Skeletal muscle satellite cell (primary cell): ENCODE measurements around the gene LILRB4.
"Not testable (repeated sequence)": the region's sequence is repeated elsewhere in the genome, so short reads cannot be mapped to it uniquely, and the experiment has no call there.

ENCODE experiments used
- H3K27me3 ChIP-seq: 2 replicates; pipeline ENCODE4 v1.7.0; 2013; ENCODE audit warnings: low read length; ENCODE audit not compliant: control insufficient read depth, insufficient read depth
- H3K36me3 ChIP-seq: 2 replicates; pipeline ENCODE4 v1.7.0; 2013; ENCODE audit warnings: mild to moderate bottlenecking, control low read depth, low read length; ENCODE audit not compliant: insufficient read depth
- H3K4me1 ChIP-seq: 2 replicates; pipeline ENCODE4 v1.7.0; 2013; ENCODE audit warnings: low read length; ENCODE audit not compliant: control insufficient read depth, insufficient read depth
- H3K4me2 ChIP-seq: 2 replicates; pipeline ENCODE4 v1.7.0; 2013; ENCODE audit warnings: mild to moderate bottlenecking, low read length
- H3K4me3 ChIP-seq: 2 replicates; pipeline ENCODE4 v1.7.0; 2013; ENCODE audit warnings: low read length
- H3K9ac ChIP-seq: 2 replicates; pipeline ENCODE4 v1.7.0; 2013; ENCODE audit warnings: mild to moderate bottlenecking, low read depth, low read length, moderate library complexity
- H3K9me3 ChIP-seq: replicated peaks from 2 replicates; pipeline ENCODE4 v1.7.0; 2013; ENCODE audit warnings: mild to moderate bottlenecking, control low read depth, low read length

Gene LILRB4

DNA sequence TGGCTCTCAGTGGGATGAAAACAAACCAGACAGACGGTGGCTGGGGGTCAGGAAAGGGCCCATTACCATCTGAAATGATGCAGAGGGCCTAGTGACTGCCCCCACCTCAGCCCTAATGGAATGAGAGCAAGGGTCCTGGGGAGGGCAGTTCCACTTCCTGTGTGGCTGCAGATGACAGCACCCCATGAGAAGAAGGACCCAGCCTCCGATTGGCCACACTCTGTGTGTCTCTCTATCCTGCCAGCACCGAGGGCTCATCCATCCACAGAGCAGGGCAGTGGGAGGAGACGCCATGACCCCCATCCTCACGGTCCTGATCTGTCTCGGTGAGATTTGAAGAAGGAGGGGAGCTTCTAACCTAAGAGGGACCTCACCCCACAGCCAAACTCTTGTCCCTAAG lies 32.0 kb upstream of the LILRB4 start:
- no peaks in the 10 kb centered on the region for H3K36me3 ChIP-seq
- H3K4me3 ChIP-seq, result no peak overlapping the region
- H3K4me1 ChIP-seq, result no peaks in the 10 kb centered on the region
- no peaks in the 10 kb centered on the region for H3K27me3 ChIP-seq
- no peak overlapping the region for H3K9ac ChIP-seq
- no peaks in the 10 kb centered on the region for H3K9me3 ChIP-seq
- H3K4me2 ChIP-seq, result no peak overlapping the region

GRCh38 chr19:54631489-54632337 lies 31.1 kb upstream of the LILRB4 start:
- not testable (repeated sequence) for H3K9me3 ChIP-seq, H3K4me3 ChIP-seq, H3K36me3 ChIP-seq, H3K27me3 ChIP-seq, H3K4me2 ChIP-seq, H3K4me1 ChIP-seq, H3K9ac ChIP-seq

DNA sequence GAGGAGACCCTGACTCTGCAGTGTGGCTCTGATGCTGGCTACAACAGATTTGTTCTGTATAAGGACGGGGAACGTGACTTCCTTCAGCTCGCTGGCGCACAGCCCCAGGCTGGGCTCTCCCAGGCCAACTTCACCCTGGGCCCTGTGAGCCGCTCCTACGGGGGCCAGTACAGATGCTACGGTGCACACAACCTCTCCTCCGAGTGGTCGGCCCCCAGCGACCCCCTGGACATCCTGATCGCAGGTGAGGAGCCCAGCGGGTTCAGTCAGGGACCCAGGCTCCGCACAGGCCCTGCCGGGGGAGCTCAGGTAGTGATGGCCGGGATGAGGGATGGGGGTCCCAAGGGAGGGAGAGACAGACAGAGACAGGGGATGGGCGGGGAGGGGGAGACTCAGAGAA lies 30.3 kb upstream of the LILRB4 start:
- not testable (repeated sequence) for H3K4me2 ChIP-seq, H3K4me3 ChIP-seq, H3K27me3 ChIP-seq, H3K36me3 ChIP-seq, H3K9me3 ChIP-seq, H3K4me1 ChIP-seq, H3K9ac ChIP-seq

- Histone ChIP-seq H3K4me3 (no peak overlapping the region), H3K36me3 (no peaks in the 10 kb centered on the region), H3K4me2 (no peak overlapping the region), H3K9me3 (no peaks in the 10 kb centered on the region), H3K9ac (no peak overlapping the region), H3K4me1 (no peaks in the 10 kb centered on the region), H3K27me3 (no peaks in the 10 kb centered on the region)
Measured at GRCh38 chr19:54633401-54633800, 29.4 kb upstream of the LILRB4 start.

DNA sequence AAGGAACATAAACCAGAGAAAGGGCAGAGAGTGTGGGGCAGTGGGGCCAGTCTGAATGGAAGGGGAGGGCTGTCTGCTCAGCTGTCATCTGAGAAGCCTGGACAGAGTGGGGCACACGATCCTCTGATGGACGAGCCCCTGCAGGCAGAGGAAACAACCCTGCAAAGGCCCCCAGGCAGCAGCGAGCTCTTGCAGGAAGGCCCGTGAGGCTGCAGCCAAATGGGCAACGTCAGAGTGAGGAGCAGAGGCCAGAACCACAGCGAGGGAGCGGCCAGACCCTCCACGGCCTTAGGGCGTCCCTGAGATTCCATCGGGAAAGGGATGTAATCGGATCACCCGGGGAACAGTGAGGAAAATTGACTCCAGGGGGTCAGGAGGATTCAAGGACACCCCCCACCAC lies 26.7 kb upstream of the LILRB4 start:
- not testable (repeated sequence) for H3K9ac ChIP-seq, H3K4me1 ChIP-seq, H3K36me3 ChIP-seq, H3K4me2 ChIP-seq, H3K4me3 ChIP-seq, H3K9me3 ChIP-seq, H3K27me3 ChIP-seq

- no peaks in the 10 kb centered on the region for H3K4me1 ChIP-seq
- no peak overlapping the region for H3K4me3 ChIP-seq
- H3K36me3 ChIP-seq, result no peaks in the 10 kb centered on the region
- H3K27me3 ChIP-seq, result no peaks in the 10 kb centered on the region
- H3K9me3 ChIP-seq, result no peaks in the 10 kb centered on the region
- H3K4me2 ChIP-seq, result no peak overlapping the region
- H3K9ac ChIP-seq, result no peak overlapping the region
Measured at GRCh38 chr19:54638683-54639082, 24.1 kb upstream of the LILRB4 start.

DNA sequence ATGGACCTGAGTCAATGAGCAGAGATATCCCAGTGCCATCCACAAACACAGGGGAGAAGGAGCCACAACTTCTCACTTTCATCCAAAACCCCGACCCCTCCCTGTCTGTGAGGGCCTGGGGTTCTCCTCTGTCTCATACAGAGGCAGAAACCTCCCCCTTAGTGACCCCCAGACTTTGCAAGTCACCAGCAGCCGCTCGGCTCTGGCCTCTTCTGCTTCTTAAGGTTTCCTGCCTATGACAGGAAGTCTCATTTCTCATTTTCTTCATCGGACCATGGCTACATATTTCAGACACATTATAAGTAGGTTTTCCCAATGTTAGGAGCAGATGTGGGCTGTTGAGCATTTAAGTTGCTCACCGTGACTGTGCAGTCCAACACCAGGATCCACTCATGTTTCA lies 19.8 kb upstream of the LILRB4 start:
- not testable (repeated sequence) for H3K9me3 ChIP-seq, H3K4me2 ChIP-seq

DNA sequence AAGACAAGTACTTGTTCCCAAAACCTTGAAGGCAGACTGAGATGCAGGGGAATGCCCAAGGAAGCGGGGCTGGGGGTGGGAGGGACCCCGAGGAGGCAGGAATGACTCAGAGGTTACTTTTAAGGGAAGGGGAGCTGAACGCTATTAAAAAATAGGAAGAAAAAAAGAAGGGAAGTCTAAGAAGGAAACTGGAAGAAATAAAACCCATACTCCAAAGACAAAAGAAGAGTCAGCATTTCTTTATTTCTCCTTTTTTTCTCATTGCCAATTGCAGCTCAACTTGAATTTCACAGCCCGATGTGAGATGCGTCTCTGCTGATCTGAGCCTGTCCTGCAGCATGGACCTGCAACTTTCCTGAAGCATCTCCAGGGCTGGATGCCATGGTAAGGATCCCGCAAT lies 19.2 kb upstream of the LILRB4 start:
- not testable (repeated sequence) for H3K4me2 ChIP-seq, H3K9me3 ChIP-seq, H3K36me3 ChIP-seq, H3K4me3 ChIP-seq, H3K4me1 ChIP-seq, H3K27me3 ChIP-seq, H3K9ac ChIP-seq

More for the DNA sequence above, 19.8 kb upstream of the LILRB4 start:
- not testable (repeated sequence) for H3K27me3 ChIP-seq, H3K4me3 ChIP-seq, H3K9ac ChIP-seq, H3K4me1 ChIP-seq, H3K36me3 ChIP-seq

- Histone ChIP-seq H3K4me3 (no peak overlapping the region), H3K4me1 (no peaks in the 10 kb centered on the region), H3K27me3 (no peaks in the 10 kb centered on the region)
Measured at GRCh38 chr19:54644056-54644455, 18.7 kb upstream of the LILRB4 start.

GRCh38 chr19:54646331-54646841 lies 16.4 kb upstream of the LILRB4 start:
- Histone ChIP-seq H3K4me2 (no peak overlapping the region), H3K9me3 (peaks cover 5% of the 10 kb centered on the region), H3K4me1 (no peaks in the 10 kb centered on the region), H3K4me3 (no peak overlapping the region), H3K36me3 (no peaks in the 10 kb centered on the region), H3K27me3 (no peaks in the 10 kb centered on the region), H3K9ac (no peak overlapping the region)

More at GRCh38 chr19:54644056-54644455, 18.7 kb upstream of the LILRB4 start:
- Histone ChIP-seq H3K9me3 (peaks cover 5% of the 10 kb centered on the region), H3K36me3 (no peaks in the 10 kb centered on the region), H3K4me2 (no peak overlapping the region), H3K9ac (no peak overlapping the region)

DNA sequence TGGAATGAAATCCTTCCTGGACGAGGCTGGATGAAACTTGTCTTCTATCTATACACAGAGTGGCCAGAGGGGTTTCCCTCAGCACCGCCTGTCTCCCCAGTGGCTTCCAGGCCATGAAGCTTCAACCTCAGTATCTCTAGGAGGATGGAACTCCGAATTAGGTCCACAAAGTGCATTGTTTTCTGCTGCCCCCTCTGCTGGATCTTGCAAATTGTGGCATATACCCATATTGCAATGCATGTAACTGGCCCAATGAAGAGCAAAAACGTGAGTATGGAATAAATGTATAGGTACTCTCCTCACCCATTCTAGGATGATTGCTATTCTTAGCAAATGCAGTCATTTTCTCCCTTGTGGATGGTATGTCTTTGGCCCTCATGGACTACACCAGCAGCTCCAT lies 14.7 kb upstream of the LILRB4 start:
- Histone ChIP-seq H3K4me3 (no peak overlapping the region), H3K9me3 (peaks cover 8% of the 10 kb centered on the region), H3K36me3 (no peaks in the 10 kb centered on the region), H3K27me3 (no peaks in the 10 kb centered on the region), H3K4me1 (no peaks in the 10 kb centered on the region), H3K9ac (no peak overlapping the region), H3K4me2 (no peak overlapping the region)

DNA sequence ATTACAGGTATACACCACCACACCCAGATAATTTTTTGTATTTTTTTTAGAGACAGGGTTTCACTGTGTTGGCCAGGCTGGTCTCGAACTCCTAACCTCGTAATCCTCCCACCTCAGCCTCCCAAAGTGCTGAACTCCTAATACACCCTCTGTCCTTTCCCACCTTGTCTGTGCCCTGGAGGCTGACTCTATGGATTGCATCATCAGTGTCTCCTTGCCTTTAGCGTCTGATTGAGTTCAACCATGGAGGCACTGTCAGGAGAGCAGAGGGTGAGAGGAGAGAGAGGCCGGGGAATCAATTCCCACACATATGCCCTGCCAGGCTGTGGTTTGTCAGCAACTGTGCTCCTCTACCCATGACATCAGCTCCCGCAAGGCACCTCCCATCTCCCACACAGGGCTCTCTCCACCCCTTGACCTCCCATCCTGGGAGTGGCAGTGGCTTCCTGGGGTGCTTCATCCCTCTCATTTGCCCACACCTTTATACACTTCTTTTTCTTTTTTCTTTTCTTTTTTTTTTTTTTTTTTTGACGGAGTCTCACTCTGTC lies 12.6 kb upstream of the LILRB4 start:
- Histone ChIP-seq H3K36me3 (no peaks in the 10 kb centered on the region), H3K27me3 (no peaks in the 10 kb centered on the region), H3K9ac (no peak overlapping the region), H3K9me3 (peaks cover 8% of the 10 kb centered on the region), H3K4me3 (no peak overlapping the region), H3K4me1 (no peaks in the 10 kb centered on the region), H3K4me2 (no peak overlapping the region)
